ENCODE results near the gene MTCH1.

MTCH1 gene

DNA sequence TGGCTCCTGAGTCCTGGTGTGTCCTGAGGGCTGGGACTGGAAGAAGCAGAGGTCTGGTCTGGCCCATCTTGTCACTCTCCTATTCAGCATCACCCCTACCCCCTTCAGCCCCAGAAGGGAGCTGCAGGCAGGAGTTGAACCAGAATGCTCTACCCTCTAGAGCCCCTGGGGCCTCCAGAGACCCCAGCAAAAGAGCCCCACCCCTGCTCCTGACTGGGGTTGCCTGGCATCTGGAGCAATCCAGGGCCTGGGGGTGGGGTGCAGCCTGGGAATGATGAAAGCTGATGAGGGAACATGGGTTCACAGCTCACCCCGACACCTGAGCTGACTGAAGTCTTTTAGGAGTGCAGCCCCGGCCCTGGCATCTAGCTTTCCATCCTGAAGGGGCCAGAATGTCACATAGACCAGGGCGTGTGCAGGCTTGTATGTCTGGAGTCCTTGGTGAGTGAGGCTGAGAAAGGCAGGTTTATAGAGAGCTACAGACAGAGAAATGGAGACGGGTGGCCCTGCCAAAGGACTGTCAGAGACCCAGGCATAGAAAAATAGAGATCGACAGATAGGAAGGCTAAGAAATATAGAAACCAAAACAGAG lies 31.7 kb upstream of the MTCH1 start:
- no peak for DNase-seq (ENCODE audit: low read depth in 2 of 2)

- DNase-seq (ENCODE audit: low read depth in 2 of 2) = no peak
Observed at GRCh38 chr6:37016995-37017394, 31.0 kb upstream of the MTCH1 start.

GRCh38 chr6:37015532-37015931 lies 29.5 kb upstream of the MTCH1 start:
- no peak for DNase-seq (ENCODE audit: low read depth in 2 of 2)

DNA sequence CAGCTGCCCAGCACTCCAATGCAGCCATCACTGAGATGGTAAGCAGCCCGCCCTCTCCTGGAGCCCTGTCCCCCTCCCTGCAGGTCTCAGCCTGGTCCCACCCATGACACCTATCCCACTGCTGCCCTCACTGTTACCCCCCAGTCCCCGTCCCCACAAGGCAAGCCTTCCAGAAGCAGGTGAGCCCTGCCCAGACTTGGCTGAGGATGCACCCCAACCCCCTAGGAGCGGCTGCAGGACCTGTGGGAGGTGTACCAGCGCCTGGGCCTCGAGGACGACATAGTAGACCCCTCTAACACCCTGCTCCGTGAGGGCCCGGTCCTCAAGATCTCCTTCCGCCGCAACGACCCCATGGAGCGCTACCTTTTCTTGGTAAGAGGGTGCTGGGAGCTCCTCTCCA lies 28.7 kb upstream of the MTCH1 start:
- no peak for DNase-seq (ENCODE audit: low read depth in 2 of 2)

- no peak for DNase-seq (ENCODE audit: low read depth in 2 of 2)
Observed at GRCh38 chr6:37013516-37014491, 27.8 kb upstream of the MTCH1 start.

DNA sequence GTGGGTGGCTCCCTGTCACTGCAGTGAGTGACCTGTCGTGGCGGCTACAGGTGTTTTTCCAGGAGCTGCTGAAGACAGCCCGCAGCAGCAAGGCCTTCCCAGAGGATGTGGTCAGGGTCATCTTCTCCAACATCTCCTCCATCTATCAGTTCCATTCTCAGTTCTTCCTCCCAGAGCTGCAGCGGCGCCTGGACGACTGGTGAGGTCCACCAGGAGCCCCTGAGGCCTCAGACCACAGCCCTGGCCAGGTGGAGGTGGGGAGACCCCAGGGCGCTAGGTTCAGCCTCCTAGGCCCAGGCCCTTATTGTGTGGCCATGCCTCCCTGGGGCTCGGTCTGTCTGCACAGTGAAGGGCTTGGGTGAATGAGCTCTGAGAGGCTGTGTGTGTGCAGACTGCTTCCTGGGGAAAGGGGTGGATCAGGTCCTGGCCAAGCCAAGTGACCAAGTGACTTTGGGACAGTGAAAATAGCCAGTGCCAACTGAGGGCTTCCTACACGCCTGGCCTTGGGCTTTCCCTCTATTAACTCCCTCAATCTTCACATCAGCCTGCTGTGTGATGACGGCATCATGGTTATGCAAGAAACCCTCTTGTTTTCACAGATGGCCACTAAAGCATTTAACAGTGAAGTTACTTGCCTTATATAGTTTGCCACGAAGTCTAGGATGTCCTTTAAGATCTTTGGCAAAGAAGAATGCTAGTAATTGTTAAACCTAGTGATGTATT lies 25.8 kb upstream of the MTCH1 start:
- DNase-seq (ENCODE audit: low read depth in 2 of 2) = no peak

- DNase-seq (ENCODE audit: low read depth in 2 of 2) = no peak
Observed at GRCh38 chr6:37010402-37010892, 24.5 kb upstream of the MTCH1 start.

- no peak for DNase-seq (ENCODE audit: low read depth in 2 of 2)
Observed at GRCh38 chr6:37008484-37009465, 22.8 kb upstream of the MTCH1 start.

DNA sequence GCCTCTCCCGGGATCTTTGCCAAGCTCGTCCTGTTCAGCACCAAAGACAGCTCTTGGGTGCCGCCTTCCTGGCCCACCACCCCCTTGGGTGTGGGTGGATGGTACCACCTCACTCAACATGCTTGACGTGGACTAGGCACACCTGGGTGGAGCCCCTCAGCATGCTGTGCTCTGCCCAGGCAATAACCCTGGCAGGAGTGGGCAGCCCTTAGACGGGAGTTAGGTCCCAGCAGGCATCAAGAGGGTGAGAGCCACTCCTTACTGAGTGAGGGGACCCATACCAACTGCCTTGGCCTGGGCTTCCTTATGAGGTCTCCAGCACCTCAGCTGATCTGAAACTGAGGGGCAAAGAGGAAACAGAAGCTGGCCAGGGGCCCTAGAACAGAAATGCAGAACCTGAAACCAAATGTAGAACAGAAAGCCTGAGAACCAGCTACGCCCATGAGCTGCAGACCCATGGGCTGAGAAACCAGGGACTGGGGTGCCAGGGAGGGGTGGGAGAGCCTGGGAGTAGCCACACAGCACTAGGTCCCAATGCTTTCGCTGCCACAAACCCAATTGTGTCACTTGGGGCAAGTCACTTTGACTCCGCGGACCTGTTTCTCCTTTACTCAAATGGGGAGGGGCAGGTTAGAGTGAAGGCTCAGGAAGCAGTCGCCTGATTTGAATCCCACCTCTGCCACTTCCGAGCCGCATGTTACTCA lies 21.5 kb upstream of the MTCH1 start:
- DNase-seq (ENCODE audit: low read depth in 2 of 2) = no peak

DNA sequence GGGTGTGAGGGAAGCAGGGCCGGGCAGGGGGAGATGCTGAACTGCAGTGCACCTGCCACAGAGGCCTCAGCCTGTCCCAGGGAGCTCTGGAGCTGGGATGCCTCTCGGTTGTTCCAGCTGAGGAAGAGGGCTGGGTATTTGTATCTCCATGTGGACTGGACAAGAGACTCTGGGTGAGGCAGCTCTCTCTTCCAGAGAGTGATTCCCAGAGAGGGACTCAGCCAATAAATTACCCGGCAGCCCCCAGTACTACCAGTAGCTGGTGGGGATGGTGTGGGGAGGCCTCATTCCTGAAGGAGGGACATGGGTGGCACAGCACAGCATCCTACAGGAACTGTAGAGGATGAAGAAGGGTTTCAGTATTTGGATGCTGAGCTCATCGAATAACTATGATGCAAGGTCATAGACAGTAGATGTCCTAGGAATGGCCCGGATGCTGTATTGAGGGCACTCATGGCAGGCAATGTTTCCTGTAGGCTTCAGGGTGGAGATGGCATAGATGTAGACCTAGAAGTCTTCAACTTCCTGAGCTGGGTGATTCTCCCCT lies 20.9 kb upstream of the MTCH1 start:
- DNase-seq (ENCODE audit: low read depth in 2 of 2) = no peak

GRCh38 chr6:37005827-37006567 lies 20.0 kb upstream of the MTCH1 start:
- DNase-seq (ENCODE audit: low read depth in 2 of 2) = no peak

- DNase-seq (ENCODE audit: low read depth in 2 of 2) = no peak
Observed at GRCh38 chr6:37005061-37005810, 19.2 kb upstream of the MTCH1 start, which contains the start of gene FGD2. Gene FGD2, plus strand, starts transcription at chr6:37005655. Its CDS starts 163 bp downstream, at chr6:37005818.

GRCh38 chr6:37004044-37004980 lies 18.3 kb upstream of the MTCH1 start:
- DNase-seq (ENCODE audit: low read depth in 2 of 2) = no peak

GRCh38 chr6:36999751-37000125 lies 13.7 kb upstream of the MTCH1 start:
- DNase-seq (ENCODE audit: low read depth in 2 of 2) = no peak

GRCh38 chr6:36999061-36999750 lies 13.2 kb upstream of the MTCH1 start:
- DNase-seq (ENCODE audit: low read depth in 2 of 2) = no peak

DNA sequence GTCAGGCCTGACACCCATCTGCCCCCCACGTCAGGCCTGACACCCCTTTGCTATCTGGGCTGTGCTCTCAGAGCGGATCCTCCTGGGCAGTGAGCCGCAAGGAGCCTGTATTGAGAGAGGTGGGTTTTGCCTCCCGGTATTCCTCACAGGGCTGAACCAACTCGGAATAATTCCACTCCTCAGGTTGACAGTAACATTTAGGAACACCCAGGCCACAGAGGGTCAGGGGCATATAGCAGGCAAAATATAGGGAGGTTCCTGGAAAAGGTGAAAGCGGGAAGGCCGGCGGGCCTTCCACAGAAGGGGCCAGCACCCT lies 12.7 kb upstream of the MTCH1 start:
- DNase-seq (ENCODE audit: low read depth in 2 of 2) = no peak

Measured in stimulated activated CD8-positive, alpha-beta memory T cell treated with anti-CD3 and anti-CD28 coated beads, Interleukin-2, amount 100 ng/mL, for 48 hours (primary cell).